Measurements from ENCODE around the gene STK32C. TPM values are rescaled to one million over a fixed set of nuclear protein-coding genes. Genes with fewer than 3 reads are reported as not detected.
A peak's percentile ranks its signal among the peaks of the same experiment; 100 is the strongest.

The STK32C gene
- total RNA-seq, 1 donor from 2014 or later = 2.5 TPM

DNA sequence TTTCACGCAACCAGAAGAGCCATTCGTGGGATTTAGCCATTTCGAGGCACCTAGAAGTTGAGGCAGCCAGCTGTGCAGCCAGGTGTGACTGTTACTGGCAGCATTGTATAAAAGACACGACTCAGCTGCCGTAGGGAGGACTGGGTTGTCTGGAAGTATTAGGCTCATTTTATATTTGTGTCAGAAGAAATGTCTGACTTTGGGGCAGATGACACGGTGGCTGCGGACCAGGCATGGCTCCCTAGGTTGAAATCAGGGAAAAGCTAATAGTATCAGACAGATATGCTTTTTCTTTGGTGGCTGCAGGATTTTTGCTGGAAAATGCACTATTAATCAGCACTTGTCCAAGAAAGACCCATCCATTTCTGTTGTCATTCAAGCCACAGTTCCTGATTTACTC is 125.2 kb downstream of the STK32C start:
- H3K4me3 ChIP-seq = no peak overlapping the region
- H4K20me1 ChIP-seq (ENCODE audit: low read depth) = peaks cover 29% of the 10 kb centered on the region
- H3K4me1 Mint-ChIP-seq = peaks cover 4% of the 10 kb centered on the region
- H3K4me2 ChIP-seq = no peak overlapping the region
- no peak for DNase-seq (ENCODE audit: low spot score)
- H3K27ac ChIP-seq = no peak overlapping the region
- TF ChIP-seq EZH2 (IDR thresholded peaks at IDR 0.05) = no peak
- TF ChIP-seq EZH2phosphoT487 (IDR thresholded peaks at IDR 0.05) = no peak
- TF ChIP-seq, protein P1, sequence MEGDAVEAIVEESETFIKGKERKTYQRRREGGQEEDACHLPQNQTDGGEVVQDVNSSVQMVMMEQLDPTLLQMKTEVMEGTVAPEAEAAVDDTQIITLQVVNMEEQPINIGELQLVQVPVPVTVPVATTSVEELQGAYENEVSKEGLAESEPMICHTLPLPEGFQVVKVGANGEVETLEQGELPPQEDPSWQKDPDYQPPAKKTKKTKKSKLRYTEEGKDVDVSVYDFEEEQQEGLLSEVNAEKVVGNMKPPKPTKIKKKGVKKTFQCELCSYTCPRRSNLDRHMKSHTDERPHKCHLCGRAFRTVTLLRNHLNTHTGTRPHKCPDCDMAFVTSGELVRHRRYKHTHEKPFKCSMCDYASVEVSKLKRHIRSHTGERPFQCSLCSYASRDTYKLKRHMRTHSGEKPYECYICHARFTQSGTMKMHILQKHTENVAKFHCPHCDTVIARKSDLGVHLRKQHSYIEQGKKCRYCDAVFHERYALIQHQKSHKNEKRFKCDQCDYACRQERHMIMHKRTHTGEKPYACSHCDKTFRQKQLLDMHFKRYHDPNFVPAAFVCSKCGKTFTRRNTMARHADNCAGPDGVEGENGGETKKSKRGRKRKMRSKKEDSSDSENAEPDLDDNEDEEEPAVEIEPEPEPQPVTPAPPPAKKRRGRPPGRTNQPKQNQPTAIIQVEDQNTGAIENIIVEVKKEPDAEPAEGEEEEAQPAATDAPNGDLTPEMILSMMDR (IDR thresholded peaks at IDR 0.05) = no peak
- H3K9me3 ChIP-seq (ENCODE audit: low read depth) = no peaks in the 10 kb centered on the region
- peaks cover 80% of the 10 kb centered on the region for H3K27me3 ChIP-seq
- H2AFZ ChIP-seq (replicated peaks) = no peak overlapping the region
- no peak overlapping the region for H3K9ac ChIP-seq
- H3K36me3 Mint-ChIP-seq = no peaks in the 10 kb centered on the region
- no peaks in the 10 kb centered on the region for H3K79me2 ChIP-seq (ENCODE audit: low read depth)
- no peak overlapping the region for H3K27ac Mint-ChIP-seq
- no peaks in the 10 kb centered on the region for H3K36me3 ChIP-seq
- peaks cover 6% of the 10 kb centered on the region for H3K4me1 ChIP-seq
- H3F3A ChIP-seq (ENCODE audit: low read depth) = peaks cover 6% of the 10 kb centered on the region
- no peak overlapping the region for H3K4me3 Mint-ChIP-seq
- peaks cover 41% of the 10 kb centered on the region for H3K27me3 Mint-ChIP-seq (ENCODE audit: insufficient read depth, low read depth)
- no peaks in the 10 kb centered on the region for H3K9me3 Mint-ChIP-seq

DNA sequence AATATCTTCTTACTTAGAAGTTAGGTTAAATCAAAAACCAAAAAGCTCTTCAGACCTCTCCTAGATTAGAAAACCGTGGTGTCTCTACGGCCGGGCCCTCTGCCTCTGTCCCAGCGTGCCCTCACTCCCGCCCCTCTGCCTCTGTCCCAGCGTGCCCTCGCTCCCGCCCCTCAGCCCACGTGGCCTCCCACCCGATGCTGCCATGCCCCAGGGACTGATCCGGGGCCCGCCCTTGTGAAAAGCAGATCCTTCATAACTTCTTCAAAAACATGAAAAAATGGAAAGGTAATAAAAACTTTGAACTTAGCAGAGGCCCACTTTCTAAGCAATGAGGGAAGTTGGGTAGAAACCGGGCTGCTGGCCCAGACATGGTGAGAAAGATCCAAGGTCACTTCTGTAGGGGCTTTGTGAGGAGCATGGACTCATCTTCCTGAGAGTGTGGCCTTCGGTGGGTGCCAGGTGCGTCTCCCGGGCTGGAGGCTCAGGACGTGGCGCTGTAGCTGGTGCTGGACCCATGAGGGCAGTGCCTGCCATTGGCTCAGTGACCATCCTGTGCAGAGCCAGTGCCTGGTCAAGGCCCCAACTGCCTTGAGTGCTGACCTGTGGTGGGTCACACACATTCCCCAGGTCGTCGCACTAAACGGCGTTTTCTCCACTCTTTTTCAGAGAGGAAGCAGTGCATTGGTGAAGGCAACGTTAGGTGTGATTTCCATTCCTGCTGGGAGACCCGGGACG is 125.9 kb downstream of the STK32C start:
- H3K36me3 ChIP-seq = no peaks in the 10 kb centered on the region
- H3K9ac ChIP-seq = no peak overlapping the region
- H3K36me3 Mint-ChIP-seq = no peaks in the 10 kb centered on the region
- peaks cover 8% of the 10 kb centered on the region for H3K4me1 ChIP-seq
- H3K27ac ChIP-seq = no peak overlapping the region
- H2AFZ ChIP-seq (replicated peaks) = no peak overlapping the region
- DNase-seq (ENCODE audit: low spot score) = no peak
- peaks cover 79% of the 10 kb centered on the region for H3K27me3 ChIP-seq
- H3K9me3 ChIP-seq (ENCODE audit: low read depth) = no peaks in the 10 kb centered on the region
- TF ChIP-seq, protein P1 (IDR thresholded peaks at IDR 0.05) = no peak
- TF ChIP-seq EZH2phosphoT487 (IDR thresholded peaks at IDR 0.05) (no peak), EZH2 (IDR thresholded peaks at IDR 0.05) (no peak)
- peaks cover 6% of the 10 kb centered on the region for H3F3A ChIP-seq (ENCODE audit: low read depth)
- no peak overlapping the region for H3K4me2 ChIP-seq
- peaks cover 27% of the 10 kb centered on the region for H4K20me1 ChIP-seq (ENCODE audit: low read depth)
- no peaks in the 10 kb centered on the region for H3K79me2 ChIP-seq (ENCODE audit: low read depth)
- peaks cover 11% of the 10 kb centered on the region for H3K4me1 Mint-ChIP-seq
- H3K4me3 Mint-ChIP-seq = no peak overlapping the region
- no peak overlapping the region for H3K27ac Mint-ChIP-seq
- H3K27me3 Mint-ChIP-seq (ENCODE audit: insufficient read depth, low read depth) = peaks cover 43% of the 10 kb centered on the region
- no peaks in the 10 kb centered on the region for H3K9me3 Mint-ChIP-seq
- no peak overlapping the region for H3K4me3 ChIP-seq

DNA sequence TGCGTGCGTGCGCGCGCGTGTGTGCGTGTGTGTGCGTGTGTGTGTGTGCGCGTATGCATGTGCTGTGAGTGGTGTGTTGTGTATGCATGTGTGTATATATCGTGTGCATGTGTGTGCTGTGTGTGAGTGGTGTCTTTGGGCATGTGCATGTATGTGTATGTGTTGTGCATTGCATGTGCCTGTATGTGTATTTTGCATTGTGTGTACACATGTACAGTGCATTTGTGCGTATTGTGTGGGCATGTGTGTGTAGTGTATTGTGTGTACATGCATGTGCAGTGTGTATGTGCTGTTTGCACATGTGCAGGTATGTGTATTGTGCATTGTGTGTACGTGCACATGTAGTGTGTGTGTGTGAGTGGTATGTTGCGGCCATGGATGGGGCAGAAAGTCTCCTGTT is 127.0 kb downstream of the STK32C start:
- Histone ChIP-seq H3K27me3 (peaks cover 79% of the 10 kb centered on the region), H3F3A (ENCODE audit: low read depth) (peaks cover 9% of the 10 kb centered on the region), H3K27ac (no peak overlapping the region), H2AFZ (replicated peaks) (no peak overlapping the region), H3K4me3 (no peak overlapping the region), H3K4me2 (no peak overlapping the region), H4K20me1 (ENCODE audit: low read depth) (peaks cover 21% of the 10 kb centered on the region), H3K36me3 (no peaks in the 10 kb centered on the region), H3K4me1 (peaks cover 13% of the 10 kb centered on the region), H3K79me2 (ENCODE audit: low read depth) (no peaks in the 10 kb centered on the region), H3K9ac (no peak overlapping the region), H3K9me3 (ENCODE audit: low read depth) (no peaks in the 10 kb centered on the region)
- Mint-ChIP-seq H3K4me1 (peaks cover 22% of the 10 kb centered on the region), H3K9me3 (no peaks in the 10 kb centered on the region), H3K4me3 (peak overlapping the region; percentile 9), H3K27ac (no peak overlapping the region), H3K36me3 (no peaks in the 10 kb centered on the region), H3K27me3 (ENCODE audit: insufficient read depth, low read depth) (peaks cover 47% of the 10 kb centered on the region)
- TF ChIP-seq EZH2 (IDR thresholded peaks at IDR 0.05) = no peak
- TF ChIP-seq, protein P1 (IDR thresholded peaks at IDR 0.05) = no peak
- no peak for TF ChIP-seq EZH2phosphoT487 (IDR thresholded peaks at IDR 0.05)
- no peak for DNase-seq (ENCODE audit: low spot score)

All from neural progenitor cell (in vitro differentiated cells).